Neural cell (in vitro differentiated cells): ENCODE measurements around the gene NRCAM. TPM values are rescaled to one million over a fixed set of nuclear protein-coding genes. Genes with fewer than 3 reads are reported as not detected.

ENCODE experiments used
- H2AFZ ChIP-seq: fragments of 200-600, 300-800 bp; sonication (generic), shearing (Covaris generic); 2 replicates; pipeline ENCODE4 v1.6.0; 2014; ENCODE audit warnings: low read depth, mild to moderate bottlenecking, antibody characterized with exemption, low read length, moderate library complexity
- H3F3A ChIP-seq: fragments of 200-600 bp; shearing (Covaris generic); 2 replicates; pipeline ENCODE4 v1.6.1; 2016; ENCODE audit warnings: mild to moderate bottlenecking, moderate library complexity, mixed read lengths, antibody characterized with exemption, low read length; ENCODE audit not compliant: insufficient read depth, poor library complexity, severe bottlenecking
- H3K27ac ChIP-seq: fragments of 200-600, 300-800 bp; sonication (generic), shearing (Covaris generic); 2 replicates; pipeline ENCODE4 v1.5.1; 2014; ENCODE audit warnings: mild to moderate bottlenecking, low read length, moderate library complexity
- H3K27me3 ChIP-seq: fragments of 300-800, 200-600 bp; sonication (generic), shearing (Covaris generic); 2 replicates; pipeline ENCODE4 v1.6.0; 2014; ENCODE audit warnings: mild to moderate bottlenecking, low read depth, low read length, moderate library complexity; ENCODE audit not compliant: insufficient read depth
- H3K36me3 ChIP-seq: fragments of 300-800, 200-600 bp; sonication (generic), shearing (Covaris generic); 2 replicates; pipeline ENCODE4 v1.5.1; 2014; ENCODE audit warnings: mild to moderate bottlenecking, antibody characterized with exemption, low read length, moderate library complexity; ENCODE audit not compliant: insufficient read depth
- H3K4me2 ChIP-seq: fragments of 300-800, 200-600 bp; sonication (generic), shearing (Covaris generic); 2 replicates; pipeline ENCODE4 v1.6.0; 2014; ENCODE audit warnings: mild to moderate bottlenecking, low read length
- H3K4me3 ChIP-seq: fragments of 300-800, 200-600 bp; sonication (generic), shearing (Covaris generic); 2 replicates; pipeline ENCODE4 v1.5.1; 2014; ENCODE audit warnings: mild to moderate bottlenecking, low read length, moderate library complexity
- H3K79me2 ChIP-seq: fragments of 200-600 bp; shearing (Covaris generic); replicated peaks from 2 replicates; pipeline ENCODE4 v1.6.0; 2014; ENCODE audit warnings: mild to moderate bottlenecking, low read length, moderate library complexity; ENCODE audit not compliant: insufficient read depth
- H3K9ac ChIP-seq: fragments of 300-800, 200-600 bp; sonication (generic), shearing (Covaris generic); 2 replicates; pipeline ENCODE4 v1.6.1; 2016; ENCODE audit warnings: mild to moderate bottlenecking, low read length, mixed read lengths
- H3K9me2 ChIP-seq: fragments of 200-600 bp; shearing (Covaris generic); 2 replicates; pipeline ENCODE4 v1.6.1; 2016; ENCODE audit warnings: mild to moderate bottlenecking, low read length, mixed read lengths; ENCODE audit not compliant: insufficient read depth
- H3K9me3 ChIP-seq: fragments of 200-600, 300-800 bp; sonication (generic), shearing (Covaris generic); 2 replicates; pipeline ENCODE4 v1.6.1; 2016; ENCODE audit warnings: mild to moderate bottlenecking, mixed run types, low read length, moderate library complexity, mixed read lengths
- H4K20me1 ChIP-seq: fragments of 200-600 bp; shearing (Covaris generic); 2 replicates; pipeline ENCODE4 v1.6.1; 2016; ENCODE audit warnings: mild to moderate bottlenecking, mixed run types; ENCODE audit not compliant: insufficient read depth
- EP300 ChIP-seq: fragments of 450-650 bp; conservative IDR thresholded peaks from 2 replicates; pipeline ENCODE4 v1.6.1; 2014; ENCODE audit warnings: antibody characterized with exemption, mild to moderate bottlenecking, moderate library complexity; ENCODE audit not compliant: poor library complexity, severe bottlenecking
- EZH2 ChIP-seq: fragments of 200-600, 300-800 bp; shearing (Covaris generic), sonication (generic); IDR thresholded peaks from 2 replicates; pipeline ENCODE4 v1.6.1; 2014; ENCODE audit warnings: antibody characterized with exemption, low read length, borderline replicate concordance, mild to moderate bottlenecking; ENCODE audit not compliant: insufficient read depth, poor library complexity, severe bottlenecking
- MXI1 ChIP-seq: fragments of 450-650 bp; conservative IDR thresholded peaks from 2 replicates; pipeline ENCODE4 v1.6.1; 2014; ENCODE audit warnings: antibody characterized with exemption, mild to moderate bottlenecking; ENCODE audit not compliant: poor library complexity, severe bottlenecking
- POLR2AphosphoS5 ChIP-seq: IDR thresholded peaks from 2 replicates; pipeline ENCODE4 v1.6.1; 2012
- RAD21 ChIP-seq: fragments of 450-650 bp; conservative IDR thresholded peaks from 2 replicates; pipeline ENCODE4 v1.6.1; 2014; ENCODE audit warnings: antibody characterized with exemption, mild to moderate bottlenecking, moderate library complexity
- SMC3 ChIP-seq: fragments of 450-650 bp; conservative IDR thresholded peaks from 2 replicates; pipeline ENCODE4 v1.6.1; 2014; ENCODE audit warnings: antibody characterized with exemption, mild to moderate bottlenecking, moderate library complexity; ENCODE audit not compliant: poor library complexity
- TAF1 ChIP-seq: IDR thresholded peaks from 2 replicates; pipeline ENCODE4 v1.6.1; 2012; ENCODE audit warnings: low read depth
- polyA plus RNA-seq: library from polyadenylated mRNA; depleted of rRNA; stranded (reverse); fragments of >200 nt; gene quantifications from 2 replicates; pipeline ENCODE4 v1.2.3, GENCODE V29; 2014
- TF ChIP-seq, protein P1 (sequence below): fragments of 450-650 bp; IDR thresholded peaks from 2 replicates; pipeline ENCODE4 v1.5.1; 2014; ENCODE audit warnings: antibody characterized with exemption, mild to moderate bottlenecking, moderate library complexity; ENCODE audit not compliant: poor library complexity, severe bottlenecking
- TF ChIP-seq, protein P2 (sequence below): IDR thresholded peaks from 2 replicates; pipeline ENCODE4 v1.6.1; 2012; ENCODE audit warnings: borderline replicate concordance

The NRCAM gene
- polyA plus RNA-seq, 1 donor from 2014 or later, result 90.9 TPM

DNA sequence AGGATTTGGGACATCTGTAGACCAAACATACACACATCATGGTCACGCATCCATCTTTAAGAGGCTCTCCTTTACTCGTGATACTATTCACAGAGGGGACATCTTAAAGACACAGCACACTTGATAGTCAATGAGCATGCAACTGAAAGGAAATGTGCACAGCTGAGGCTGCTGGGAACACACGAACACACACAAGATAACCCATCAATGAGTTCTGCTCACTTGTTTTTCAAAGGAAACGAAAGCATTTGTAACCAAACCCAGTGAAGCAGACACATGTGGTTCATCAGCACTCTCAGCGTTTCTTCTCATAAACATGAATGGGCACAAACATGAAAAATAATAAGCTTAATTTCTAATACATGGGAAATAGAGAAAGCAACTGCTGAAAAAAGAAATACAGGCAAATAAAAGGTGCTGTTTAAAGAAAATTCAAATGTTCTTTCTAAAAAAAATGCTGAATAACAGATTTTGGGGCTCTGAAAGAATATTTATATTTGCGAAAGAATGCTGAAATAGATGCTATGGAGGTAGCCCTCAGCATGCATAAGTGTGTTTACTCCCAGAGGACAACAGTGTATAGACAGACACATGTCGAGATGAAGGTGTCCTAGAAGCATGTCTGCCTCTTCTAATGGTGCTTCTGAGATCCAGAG, 266.4 kb downstream of the NRCAM start:
- H3F3A ChIP-seq, result no peaks in the 10 kb centered on the region
- H3K9me3 ChIP-seq, result no peaks in the 10 kb centered on the region
- TF ChIP-seq EZH2 (no peak), EP300 (no peak), RAD21 (no peak), SMC3 (no peak), TAF1 (no peak), MXI1 (no peak), POLR2AphosphoS5 (no peak)
- TF ChIP-seq, protein P1, sequence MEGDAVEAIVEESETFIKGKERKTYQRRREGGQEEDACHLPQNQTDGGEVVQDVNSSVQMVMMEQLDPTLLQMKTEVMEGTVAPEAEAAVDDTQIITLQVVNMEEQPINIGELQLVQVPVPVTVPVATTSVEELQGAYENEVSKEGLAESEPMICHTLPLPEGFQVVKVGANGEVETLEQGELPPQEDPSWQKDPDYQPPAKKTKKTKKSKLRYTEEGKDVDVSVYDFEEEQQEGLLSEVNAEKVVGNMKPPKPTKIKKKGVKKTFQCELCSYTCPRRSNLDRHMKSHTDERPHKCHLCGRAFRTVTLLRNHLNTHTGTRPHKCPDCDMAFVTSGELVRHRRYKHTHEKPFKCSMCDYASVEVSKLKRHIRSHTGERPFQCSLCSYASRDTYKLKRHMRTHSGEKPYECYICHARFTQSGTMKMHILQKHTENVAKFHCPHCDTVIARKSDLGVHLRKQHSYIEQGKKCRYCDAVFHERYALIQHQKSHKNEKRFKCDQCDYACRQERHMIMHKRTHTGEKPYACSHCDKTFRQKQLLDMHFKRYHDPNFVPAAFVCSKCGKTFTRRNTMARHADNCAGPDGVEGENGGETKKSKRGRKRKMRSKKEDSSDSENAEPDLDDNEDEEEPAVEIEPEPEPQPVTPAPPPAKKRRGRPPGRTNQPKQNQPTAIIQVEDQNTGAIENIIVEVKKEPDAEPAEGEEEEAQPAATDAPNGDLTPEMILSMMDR, result no peak
- TF ChIP-seq, protein P2, sequence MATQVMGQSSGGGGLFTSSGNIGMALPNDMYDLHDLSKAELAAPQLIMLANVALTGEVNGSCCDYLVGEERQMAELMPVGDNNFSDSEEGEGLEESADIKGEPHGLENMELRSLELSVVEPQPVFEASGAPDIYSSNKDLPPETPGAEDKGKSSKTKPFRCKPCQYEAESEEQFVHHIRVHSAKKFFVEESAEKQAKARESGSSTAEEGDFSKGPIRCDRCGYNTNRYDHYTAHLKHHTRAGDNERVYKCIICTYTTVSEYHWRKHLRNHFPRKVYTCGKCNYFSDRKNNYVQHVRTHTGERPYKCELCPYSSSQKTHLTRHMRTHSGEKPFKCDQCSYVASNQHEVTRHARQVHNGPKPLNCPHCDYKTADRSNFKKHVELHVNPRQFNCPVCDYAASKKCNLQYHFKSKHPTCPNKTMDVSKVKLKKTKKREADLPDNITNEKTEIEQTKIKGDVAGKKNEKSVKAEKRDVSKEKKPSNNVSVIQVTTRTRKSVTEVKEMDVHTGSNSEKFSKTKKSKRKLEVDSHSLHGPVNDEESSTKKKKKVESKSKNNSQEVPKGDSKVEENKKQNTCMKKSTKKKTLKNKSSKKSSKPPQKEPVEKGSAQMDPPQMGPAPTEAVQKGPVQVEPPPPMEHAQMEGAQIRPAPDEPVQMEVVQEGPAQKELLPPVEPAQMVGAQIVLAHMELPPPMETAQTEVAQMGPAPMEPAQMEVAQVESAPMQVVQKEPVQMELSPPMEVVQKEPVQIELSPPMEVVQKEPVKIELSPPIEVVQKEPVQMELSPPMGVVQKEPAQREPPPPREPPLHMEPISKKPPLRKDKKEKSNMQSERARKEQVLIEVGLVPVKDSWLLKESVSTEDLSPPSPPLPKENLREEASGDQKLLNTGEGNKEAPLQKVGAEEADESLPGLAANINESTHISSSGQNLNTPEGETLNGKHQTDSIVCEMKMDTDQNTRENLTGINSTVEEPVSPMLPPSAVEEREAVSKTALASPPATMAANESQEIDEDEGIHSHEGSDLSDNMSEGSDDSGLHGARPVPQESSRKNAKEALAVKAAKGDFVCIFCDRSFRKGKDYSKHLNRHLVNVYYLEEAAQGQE, result no peak

DNA sequence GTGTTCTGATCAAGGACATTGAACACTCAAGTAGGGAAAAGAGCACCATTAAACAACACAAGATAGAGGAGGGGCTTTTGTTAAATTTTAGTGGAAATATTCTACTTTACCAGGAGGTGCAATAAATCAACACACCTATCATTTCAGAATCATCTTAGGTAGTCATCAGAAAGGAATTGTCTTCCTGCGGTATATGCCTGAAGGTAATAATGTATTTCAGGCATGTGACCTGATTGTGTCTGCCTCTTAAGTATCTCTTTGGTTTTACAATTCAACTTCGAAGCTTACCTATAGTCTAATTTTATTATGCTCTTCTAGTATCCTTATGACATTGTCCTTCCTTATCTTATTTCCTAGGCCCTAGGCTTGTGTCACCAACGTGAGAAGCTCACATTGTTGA, 267.5 kb downstream of the NRCAM start:
- H3K27me3 ChIP-seq, result no peaks in the 10 kb centered on the region
- H3K9ac ChIP-seq, result no peak overlapping the region
- H3K9me3 ChIP-seq, result no peaks in the 10 kb centered on the region
- no peaks in the 10 kb centered on the region for H3F3A ChIP-seq
- H3K36me3 ChIP-seq, result peaks cover 9% of the 10 kb centered on the region
- no peaks in the 10 kb centered on the region for H3K79me2 ChIP-seq
- no peak overlapping the region for H2AFZ ChIP-seq
- no peak overlapping the region for H3K4me2 ChIP-seq
- H3K9me2 ChIP-seq, result no peaks in the 10 kb centered on the region
- H4K20me1 ChIP-seq, result no peaks in the 10 kb centered on the region
- no peak overlapping the region for H3K27ac ChIP-seq
- no peak overlapping the region for H3K4me3 ChIP-seq
- TF ChIP-seq, protein P1, result no peak

More for the DNA sequence above, 266.4 kb downstream of the NRCAM start:
- Histone ChIP-seq H3K4me3 (no peak overlapping the region), H2AFZ (no peak overlapping the region), H3K27ac (no peak overlapping the region), H3K4me2 (no peak overlapping the region), H3K36me3 (peaks cover 13% of the 10 kb centered on the region), H4K20me1 (peaks cover 3% of the 10 kb centered on the region), H3K79me2 (no peaks in the 10 kb centered on the region), H3K27me3 (no peaks in the 10 kb centered on the region), H3K9me2 (no peaks in the 10 kb centered on the region), H3K9ac (no peak overlapping the region)
